Measurements from ENCODE around the gene UBR1. TPM values are rescaled to one million over a fixed set of nuclear protein-coding genes. Genes with fewer than 3 reads are reported as not detected.

The UBR1 gene
- total and polyA plus RNA-seq, 2 donors (not counting 3 experiments of a cell fraction or from before 2014, with no cell fraction given) = 5.3 to 26.9 TPM

- FAIRE-seq (no peak), DNase-seq (ENCODE audit: low read depth, low spot score) (no peak)
- no peaks in the 10 kb centered on the region for H3K9me1 ChIP-seq (replicated peaks; ENCODE audit: control insufficient read depth, extremely low read depth, insufficient read depth, low read length)
- H2AFZ ChIP-seq (ENCODE audit: low read depth, low read length) = no peak overlapping the region
- no peak for TF ChIP-seq CTCF (IDR thresholded peaks at IDR 0.05; ENCODE audit: extremely low read depth in 1 of 2, insufficient read depth in 1 of 2, low read depth in 1 of 2, low read length in 2 of 2)
- TF ChIP-seq MYC (IDR thresholded peaks at IDR 0.05; ENCODE audit: low read depth, low read length) = no peak
- H4K20me1 ChIP-seq (replicated peaks; ENCODE audit: control insufficient read depth, extremely low read depth, insufficient read depth, low read length) = peaks cover 5% of the 10 kb centered on the region
- dilution Hi-C loops (cut with MboI; ENCODE audit: extremely low pct_ligation_motif_present, low sequenced_read_pairs) (no loop called here), intact Hi-C loops (cut with micrococcal nuclease) (no loop called here)
- POLR2A ChIA-PET = no interaction called here
- CTCF ChIA-PET = interaction anchor here (1.3 kb wide), 1 partner anchor 9 kb away, joined by 3 read pairs; no protein-coding TSS in a partner anchor
- no peak overlapping the region for H3K27ac ChIP-seq (ENCODE audit: insufficient read depth, low read depth, low read length)
- no peaks in the 10 kb centered on the region for H3K9me3 ChIP-seq (replicated peaks; ENCODE audit: control insufficient read depth, insufficient read depth, low read length)
- H3K9ac ChIP-seq (replicated peaks; ENCODE audit: extremely low read depth, insufficient read depth, low read length) = no peak overlapping the region
- peaks cover 79% of the 10 kb centered on the region for H3K79me2 ChIP-seq (ENCODE audit: control insufficient read depth, insufficient read depth, low read length)
- H3K27me3 ChIP-seq (ENCODE audit: control insufficient read depth in 2 of 2, insufficient read depth in 2 of 2, low read length in 2 of 2) = no peaks in the 10 kb centered on the region
- BruUV-seq (replicated peaks) = no TSS peak
- H3K4me1 ChIP-seq (ENCODE audit: control insufficient read depth, extremely low read depth, insufficient read depth, low read length) = no peaks in the 10 kb centered on the region
- H3K4me2 ChIP-seq (ENCODE audit: insufficient read depth, low read length) = no peak overlapping the region
- H3K4me3 ChIP-seq (replicated peaks in 1 of 3; ENCODE audit: insufficient read depth in 1 of 3, low read depth in 1 of 3, low read length in 3 of 3) = no peak overlapping the region
- H3K36me3 ChIP-seq (ENCODE audit: control insufficient read depth in 2 of 2, extremely low read depth in 1 of 2, insufficient read depth in 2 of 2, low read length in 2 of 2) = peaks cover 0 to 2% of the 10 kb centered on the region in 2 experiments
Measured at GRCh38 chr15:43094416-43095030, 11.3 kb downstream of the UBR1 start.

- H3K79me2 ChIP-seq (ENCODE audit: control insufficient read depth, insufficient read depth, low read length) = peaks cover 69% of the 10 kb centered on the region
- TF ChIP-seq POLR2AphosphoS5 (IDR thresholded peaks at IDR 0.05; ENCODE audit: insufficient read depth, low read depth, low read length) (no peak), POLR2A (IDR thresholded peaks at IDR 0.05; ENCODE audit: low read depth, low read length) (no peak), JUN (IDR thresholded peaks at IDR 0.05; ENCODE audit: borderline replicate concordance, insufficient read depth, insufficient read length, low read depth) (no peak)
- H3K9ac ChIP-seq (replicated peaks; ENCODE audit: extremely low read depth, insufficient read depth, low read length) = no peak overlapping the region
- no peaks in the 10 kb centered on the region for H3K27me3 ChIP-seq (ENCODE audit: control insufficient read depth in 2 of 2, insufficient read depth in 2 of 2, low read length in 2 of 2)
- no peak overlapping the region for H3K27ac ChIP-seq (ENCODE audit: insufficient read depth, low read depth, low read length)
- ChIA-PET POLR2A (no interaction called here), CTCF (interaction anchor here (1.3 kb wide), 1 partner anchor 11 kb away, joined by 3 read pairs; no protein-coding TSS in a partner anchor)
- intact Hi-C loops (cut with micrococcal nuclease) (no loop called here), dilution Hi-C loops (cut with MboI; ENCODE audit: extremely low pct_ligation_motif_present, low sequenced_read_pairs) (no loop called here)
- peaks cover 5% of the 10 kb centered on the region for H4K20me1 ChIP-seq (replicated peaks; ENCODE audit: control insufficient read depth, extremely low read depth, insufficient read depth, low read length)
- FAIRE-seq (no peak), DNase-seq (ENCODE audit: low read depth, low spot score) (no peak)
- no peak overlapping the region for H3K4me2 ChIP-seq (ENCODE audit: insufficient read depth, low read length)
- no peaks in the 10 kb centered on the region for H3K9me3 ChIP-seq (replicated peaks; ENCODE audit: control insufficient read depth, insufficient read depth, low read length)
- no peak overlapping the region for H2AFZ ChIP-seq (ENCODE audit: low read depth, low read length)
- no TSS peak for BruUV-seq (replicated peaks)
- no peaks in the 10 kb centered on the region for H3K4me1 ChIP-seq (ENCODE audit: control insufficient read depth, extremely low read depth, insufficient read depth, low read length)
- peaks cover 0 to 2% of the 10 kb centered on the region in 2 experiments for H3K36me3 ChIP-seq (ENCODE audit: control insufficient read depth in 2 of 2, extremely low read depth in 1 of 2, insufficient read depth in 2 of 2, low read length in 2 of 2)
- no peak overlapping the region for H3K4me3 ChIP-seq (replicated peaks in 1 of 3; ENCODE audit: insufficient read depth in 1 of 3, low read depth in 1 of 3, low read length in 3 of 3)
- H3K9me1 ChIP-seq (replicated peaks; ENCODE audit: control insufficient read depth, extremely low read depth, insufficient read depth, low read length) = no peaks in the 10 kb centered on the region
Measured at GRCh38 chr15:43093026-43093425, 12.8 kb downstream of the UBR1 start.
